H54 (cell line): Measurements from ENCODE around the gene HS1BP3.
A peak's percentile ranks its signal among the peaks of the same experiment; 100 is the strongest.

Experiments
- DNase-seq: peaks from one replicate; pipeline ENCODE4 v3.0.0; 2011; ENCODE audit warnings: low spot score, mixed read lengths; ENCODE audit not compliant: insufficient read length
- FAIRE-seq: peaks from 3 replicates; lab custom pipeline; 2011; peaks lifted over from hg19 to GRCh38; lab: Jason Lieb, UNC
- POLR2A ChIP-seq: IDR thresholded peaks from 2 replicates; pipeline ENCODE4 v1.6.1; 2011; ENCODE audit warnings: low read depth, mild to moderate bottlenecking, low read length

HS1BP3 gene

DNA sequence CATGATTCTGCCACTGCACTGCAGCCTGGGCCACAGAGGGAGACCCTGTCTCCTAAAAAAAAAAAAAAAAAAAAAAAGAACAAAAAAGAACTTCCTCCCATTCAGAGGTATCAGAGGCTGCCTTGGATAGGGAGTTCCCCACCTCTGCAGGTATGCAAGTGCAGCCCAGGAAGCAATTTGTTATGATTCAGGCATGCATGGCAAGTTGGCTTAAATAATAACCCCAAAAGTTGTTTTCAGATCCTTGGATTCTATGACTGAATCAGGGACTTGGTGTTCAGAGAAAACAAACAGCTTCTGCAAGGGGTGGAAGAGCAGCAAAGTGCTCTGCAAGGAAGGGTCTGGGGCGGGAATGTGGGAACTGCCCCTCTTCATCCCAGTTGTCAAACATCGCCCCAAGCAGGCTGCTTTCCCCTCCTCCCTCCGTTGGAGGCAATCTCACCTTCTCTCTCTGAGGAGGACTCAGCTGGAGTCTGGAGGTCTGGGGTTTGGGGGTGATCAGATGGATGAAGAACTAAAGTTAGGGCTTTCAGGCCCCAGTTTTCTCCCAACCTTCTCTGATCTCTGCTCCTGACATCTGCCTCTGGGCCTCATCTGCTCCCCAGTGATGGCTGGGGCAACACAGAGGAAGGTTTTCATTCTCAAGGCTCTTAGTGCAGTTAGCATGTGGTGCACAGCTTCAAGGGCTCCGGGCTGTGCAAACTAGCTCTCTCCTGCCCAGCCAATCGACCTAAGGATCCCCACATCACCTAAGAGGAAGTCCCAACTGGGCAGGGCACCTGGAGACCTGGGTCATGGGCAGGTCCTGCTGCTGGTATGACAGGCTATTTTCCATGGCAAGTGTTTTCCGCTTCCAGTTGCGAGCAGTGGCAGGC lies 12.5 kb upstream of the HS1BP3 start:
- TF ChIP-seq POLR2A: no peak
- FAIRE-seq (no peak), DNase-seq (no peak)

- TF ChIP-seq POLR2A: no peak
- no peak for DNase-seq
- FAIRE-seq: no peak
These were observed 11.5 kb upstream of the HS1BP3 start for GRCh38 chr2:20662308-20662937.

DNA sequence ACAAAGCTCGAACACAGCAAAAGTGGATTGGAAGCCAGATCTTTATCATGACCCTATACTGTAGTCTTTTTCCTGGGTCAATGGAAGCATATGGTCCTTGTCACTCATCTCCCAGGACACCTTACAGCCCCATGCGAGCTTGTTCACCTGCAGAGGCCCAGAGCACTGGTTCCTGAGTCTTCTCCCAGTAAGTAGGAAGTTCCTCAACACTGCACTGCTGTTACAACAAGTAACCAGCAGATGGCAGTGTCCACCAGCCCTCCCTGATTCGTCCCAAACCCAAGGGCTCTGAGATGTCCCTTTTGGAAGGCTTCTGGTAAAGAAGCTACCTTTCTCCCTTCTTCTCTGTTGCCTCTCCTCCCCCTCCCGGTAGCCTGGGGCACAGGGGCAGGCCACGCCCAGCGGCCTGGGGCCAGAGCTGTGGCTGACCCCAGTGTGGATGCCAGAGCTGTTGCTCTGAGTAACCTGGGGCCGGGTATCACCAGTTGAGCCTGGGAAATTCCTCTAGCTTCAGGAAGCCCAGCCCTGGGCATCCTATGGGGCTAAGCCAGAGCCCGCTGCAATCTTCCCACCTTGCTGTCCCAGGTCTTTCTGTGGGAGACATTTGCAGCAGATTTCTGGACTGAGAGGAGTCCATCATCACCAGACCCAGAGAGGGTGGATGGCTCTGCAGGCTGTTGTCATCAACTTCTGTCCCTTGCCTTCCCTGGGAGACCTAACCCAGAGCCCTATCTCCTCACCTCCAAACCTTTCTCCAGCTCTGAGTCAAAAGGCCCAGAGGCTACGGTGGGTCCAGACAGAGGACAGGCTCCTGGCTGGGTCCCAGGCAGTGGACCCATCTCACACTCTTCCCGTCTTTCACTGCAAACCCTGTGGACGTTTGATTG lies 10.8 kb upstream of the HS1BP3 start:
- TF ChIP-seq POLR2A: no peak
- FAIRE-seq: peak; percentile 83
- DNase-seq: peak; percentile 83

DNA sequence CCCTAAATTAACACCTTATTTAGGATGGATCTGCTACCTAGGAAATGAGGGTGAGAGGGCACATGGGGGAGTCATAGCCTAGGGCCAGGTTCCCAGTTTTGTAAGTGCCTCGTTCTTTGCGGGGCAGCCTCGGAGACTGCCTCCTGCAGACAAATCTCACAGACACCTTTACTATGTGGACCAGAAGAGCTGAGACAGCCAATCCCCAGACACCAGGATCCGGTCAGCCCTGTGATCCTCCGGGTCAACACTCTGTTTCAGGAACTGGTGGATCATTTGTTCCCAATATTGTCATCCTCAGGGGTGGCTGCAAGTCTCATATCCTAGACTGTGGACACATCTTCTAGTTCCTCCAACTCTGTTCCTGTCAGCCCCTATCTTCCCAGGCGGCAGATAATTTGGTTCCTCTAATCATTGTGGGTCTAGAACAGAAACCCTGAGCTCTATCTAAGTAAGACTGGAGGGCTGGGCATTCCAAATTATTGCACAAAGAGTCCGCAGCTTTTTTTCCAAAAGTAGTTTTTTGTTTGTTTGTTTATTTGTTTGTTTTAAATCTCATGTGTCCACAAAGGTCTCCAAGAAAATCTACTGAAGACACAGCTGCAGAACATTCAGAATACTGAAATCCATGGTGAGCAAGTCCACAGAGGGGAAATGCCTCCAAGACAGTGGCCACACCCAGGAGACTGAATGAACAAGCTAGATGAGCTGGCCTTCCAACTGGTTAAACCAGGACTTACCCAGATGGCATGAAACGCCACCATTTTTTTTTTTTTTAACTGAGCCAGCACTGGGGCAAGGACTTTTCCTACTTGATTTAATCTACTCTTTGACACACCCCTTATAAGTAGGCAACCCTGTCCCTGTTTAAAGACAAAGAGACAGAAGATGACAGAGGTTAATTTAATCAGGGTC lies 9.9 kb upstream of the HS1BP3 start:
- TF ChIP-seq POLR2A: no peak
- peak; percentile 75 for DNase-seq
- no peak for FAIRE-seq

DNA sequence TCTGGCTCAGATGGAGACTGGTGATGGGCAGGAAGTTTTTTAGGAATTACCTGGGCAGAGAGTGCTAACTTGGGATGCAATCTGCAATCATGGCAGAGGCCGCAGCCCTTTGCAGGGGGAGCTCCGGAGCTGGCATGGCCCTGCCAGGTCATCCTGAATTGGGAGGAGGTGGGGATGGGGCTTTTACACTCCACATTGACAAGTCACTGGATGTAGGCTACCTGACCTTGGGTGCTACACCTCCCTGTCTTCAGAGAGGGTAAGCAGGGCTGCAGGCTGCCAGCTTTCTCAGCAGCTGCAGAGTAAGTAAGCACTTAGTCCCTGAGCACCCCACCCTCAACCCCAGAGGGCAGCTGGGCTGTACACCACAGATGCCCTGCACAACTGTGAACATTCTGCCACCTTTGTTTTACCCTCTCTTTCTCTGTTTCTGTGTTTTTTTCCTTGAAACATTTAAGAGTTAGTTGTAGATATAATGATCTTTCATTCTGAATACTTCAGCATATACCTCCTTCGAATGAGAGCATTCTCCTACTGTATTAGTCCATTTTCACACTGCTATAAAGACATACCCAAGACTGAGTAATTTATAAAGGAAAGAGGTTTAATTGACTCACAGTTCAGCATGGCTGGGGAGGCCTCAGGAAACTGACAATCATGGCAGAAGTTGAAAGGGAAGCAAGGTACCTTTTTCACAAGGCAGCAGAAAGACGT lies 6.8 kb upstream of the HS1BP3 start:
- no peak for FAIRE-seq
- TF ChIP-seq POLR2A: no peak
- no peak for DNase-seq

DNA sequence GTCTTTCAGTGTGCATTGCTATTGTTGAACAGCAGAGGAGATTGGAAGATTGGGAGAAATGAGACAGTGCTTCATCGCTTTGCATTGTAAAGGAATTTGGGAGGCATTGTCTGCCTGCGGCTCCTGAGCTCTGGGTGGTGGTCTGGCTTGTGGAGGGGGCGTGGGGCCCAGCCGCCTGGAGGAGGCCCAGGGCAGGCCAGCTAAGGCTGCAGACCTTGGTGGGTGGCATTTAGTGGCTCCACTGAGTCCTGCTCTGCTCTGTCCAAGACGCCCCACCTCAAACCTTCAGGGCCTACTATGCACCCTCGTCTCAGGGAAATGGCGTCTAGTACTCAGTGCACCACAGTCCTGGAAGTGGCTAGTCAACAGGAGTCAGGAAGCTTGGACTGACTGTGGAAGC lies 5.7 kb upstream of the HS1BP3 start:
- no peak for TF ChIP-seq POLR2A
- DNase-seq: no peak
- no peak for FAIRE-seq

DNA sequence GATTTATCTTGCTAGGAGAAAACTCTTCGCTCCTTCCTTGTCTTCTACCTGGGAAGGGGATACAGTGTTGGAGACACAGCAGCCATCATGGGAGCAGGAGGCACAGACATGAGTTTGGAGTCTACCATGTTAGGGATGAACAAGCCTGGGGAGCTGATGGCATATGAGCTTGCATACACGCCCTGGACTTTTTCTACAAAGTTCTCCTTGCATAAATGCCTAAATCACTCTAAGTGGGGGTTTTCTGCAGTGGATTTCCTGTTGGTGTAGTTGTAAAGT lies 3.6 kb upstream of the HS1BP3 start:
- FAIRE-seq (no peak), DNase-seq (no peak)
- TF ChIP-seq POLR2A: no peak

DNA sequence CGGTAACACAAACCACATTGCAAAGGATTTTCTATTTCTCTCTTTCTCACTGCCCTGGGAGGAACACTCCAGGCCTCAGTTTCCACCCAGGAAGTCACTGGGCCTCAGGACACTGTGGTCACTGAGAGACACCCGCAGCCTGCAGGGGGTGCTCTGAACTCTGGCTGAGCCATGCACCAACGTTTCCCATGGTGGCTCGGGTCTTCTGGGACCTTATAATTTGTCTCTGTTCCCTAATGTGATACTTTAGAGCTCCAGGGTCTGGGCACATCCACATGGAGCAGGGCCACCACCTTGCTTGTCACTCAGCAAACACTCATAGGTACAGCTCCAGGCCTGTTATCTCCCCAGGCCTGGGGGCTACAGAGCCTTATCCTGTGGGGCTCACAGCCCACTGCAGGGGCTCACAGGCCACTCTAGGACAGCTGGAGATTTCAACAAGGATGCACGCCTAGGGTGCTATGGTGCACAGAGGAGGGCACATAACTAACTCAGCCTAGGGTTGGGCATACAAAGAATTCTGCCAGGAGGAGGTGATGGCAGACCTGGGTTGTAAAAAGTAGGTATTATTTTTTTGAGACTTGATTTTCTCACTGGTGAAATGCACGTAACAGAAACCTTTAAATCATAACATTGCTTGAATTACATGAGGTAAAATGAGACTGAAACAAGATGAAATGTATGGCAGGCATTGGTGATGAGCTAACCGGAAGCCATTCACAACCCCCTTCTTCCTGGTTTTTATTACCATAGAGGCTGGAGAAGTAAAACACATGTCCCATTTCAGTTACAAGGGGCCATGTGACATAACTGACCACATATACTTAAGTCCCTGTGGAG lies 3.0 kb upstream of the HS1BP3 start:
- DNase-seq (no peak), FAIRE-seq (no peak)
- TF ChIP-seq POLR2A: no peak

GRCh38 chr2:20652673-20653575 lies 2.0 kb upstream of the HS1BP3 start:
- FAIRE-seq (no peak), DNase-seq (no peak)
- no peak for TF ChIP-seq POLR2A

DNA sequence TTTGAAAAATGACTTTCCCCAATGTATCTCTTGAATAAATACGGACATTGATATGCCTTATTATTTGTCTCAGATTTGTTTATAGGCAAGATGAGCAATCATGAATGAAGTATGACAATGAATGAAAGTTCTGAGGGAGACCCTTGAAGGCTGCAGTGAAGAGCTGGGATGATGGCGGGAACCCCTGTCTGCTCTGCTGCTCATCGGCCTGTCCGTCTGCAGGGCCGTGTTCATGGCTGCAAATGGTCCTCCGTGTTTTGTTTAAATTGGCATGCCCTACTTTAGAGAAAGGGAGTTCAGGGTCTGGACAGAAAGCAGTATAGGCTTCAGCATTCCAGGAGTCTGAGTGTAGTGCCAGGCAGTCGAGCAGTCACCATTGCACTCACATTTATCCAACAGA lies 1.2 kb upstream of the HS1BP3 start:
- FAIRE-seq (no peak), DNase-seq (no peak)
- TF ChIP-seq POLR2A: no peak

- DNase-seq (no peak), FAIRE-seq (no peak)
- TF ChIP-seq POLR2A: no peak
These were observed 817 bp upstream of the HS1BP3 start for GRCh38 chr2:20651731-20652099.

DNA sequence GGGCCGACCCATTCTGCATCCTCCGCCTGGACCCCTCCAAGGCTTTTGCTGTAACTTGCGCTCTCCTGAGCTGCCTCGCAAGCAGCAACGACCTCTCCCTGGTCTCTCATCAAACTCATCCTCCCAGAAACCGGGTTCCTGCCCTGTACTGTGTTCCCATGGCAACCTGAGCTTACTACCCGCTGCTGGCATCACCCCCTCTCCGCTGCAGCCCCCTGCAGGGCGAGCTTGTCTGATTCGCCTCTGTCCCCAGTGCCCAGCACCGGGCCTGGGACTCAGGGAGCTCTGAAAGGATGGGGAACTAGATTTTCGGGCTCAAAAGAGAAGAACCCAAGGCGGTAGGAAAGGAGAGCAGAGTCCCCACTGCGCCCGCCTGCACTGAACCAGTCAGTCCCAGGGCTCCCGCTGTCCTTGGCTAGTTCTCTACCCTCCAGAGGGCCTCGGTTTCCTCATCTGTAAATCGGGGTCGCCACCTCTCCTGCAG lies 463 bp downstream of the HS1BP3 start:
- FAIRE-seq: no peak
- no peak for DNase-seq
- no peak for TF ChIP-seq POLR2A
